Measurements from ENCODE around the gene FTO.

Gene FTO

DNA sequence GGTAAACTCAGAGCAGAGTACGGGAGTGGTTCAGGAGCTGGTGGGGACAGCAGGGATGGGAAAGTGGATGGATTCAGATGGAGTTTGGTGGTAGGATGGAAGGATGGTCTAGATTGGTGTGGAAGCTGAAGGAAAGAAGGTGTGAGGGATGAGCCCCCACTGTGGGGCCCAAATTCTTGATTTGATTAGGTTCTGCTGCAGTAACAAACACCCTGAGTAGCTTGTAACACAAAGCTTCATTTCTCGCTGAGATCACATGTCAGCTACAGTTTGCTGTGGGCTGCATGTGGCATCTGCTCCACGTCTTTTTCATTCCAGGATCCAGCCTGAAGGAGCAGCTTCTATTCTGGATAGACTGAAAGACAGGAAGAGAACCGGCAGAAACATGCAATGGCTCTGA lies 438.8 kb downstream of the FTO start:
- Histone ChIP-seq H3K36me3 (no peaks in the 10 kb centered on the region), H3K27me3 (no peaks in the 10 kb centered on the region), H3K27ac (no peak overlapping the region), H3K4me3 (ENCODE audit: low read depth in 1 of 2, low read length in 1 of 2) (no peak overlapping the region), H3K4me1 (ENCODE audit: control insufficient read depth in 1 of 2, insufficient read depth in 1 of 2, low read depth in 1 of 2, low read length in 1 of 2) (peaks cover 8 to 9% of the 10 kb centered on the region in 2 experiments), H3K9me3 (no peaks in the 10 kb centered on the region)
- TF ChIP-seq, protein P1, sequence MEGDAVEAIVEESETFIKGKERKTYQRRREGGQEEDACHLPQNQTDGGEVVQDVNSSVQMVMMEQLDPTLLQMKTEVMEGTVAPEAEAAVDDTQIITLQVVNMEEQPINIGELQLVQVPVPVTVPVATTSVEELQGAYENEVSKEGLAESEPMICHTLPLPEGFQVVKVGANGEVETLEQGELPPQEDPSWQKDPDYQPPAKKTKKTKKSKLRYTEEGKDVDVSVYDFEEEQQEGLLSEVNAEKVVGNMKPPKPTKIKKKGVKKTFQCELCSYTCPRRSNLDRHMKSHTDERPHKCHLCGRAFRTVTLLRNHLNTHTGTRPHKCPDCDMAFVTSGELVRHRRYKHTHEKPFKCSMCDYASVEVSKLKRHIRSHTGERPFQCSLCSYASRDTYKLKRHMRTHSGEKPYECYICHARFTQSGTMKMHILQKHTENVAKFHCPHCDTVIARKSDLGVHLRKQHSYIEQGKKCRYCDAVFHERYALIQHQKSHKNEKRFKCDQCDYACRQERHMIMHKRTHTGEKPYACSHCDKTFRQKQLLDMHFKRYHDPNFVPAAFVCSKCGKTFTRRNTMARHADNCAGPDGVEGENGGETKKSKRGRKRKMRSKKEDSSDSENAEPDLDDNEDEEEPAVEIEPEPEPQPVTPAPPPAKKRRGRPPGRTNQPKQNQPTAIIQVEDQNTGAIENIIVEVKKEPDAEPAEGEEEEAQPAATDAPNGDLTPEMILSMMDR (IDR thresholded peaks at IDR 0.05) = no peak

DNA sequence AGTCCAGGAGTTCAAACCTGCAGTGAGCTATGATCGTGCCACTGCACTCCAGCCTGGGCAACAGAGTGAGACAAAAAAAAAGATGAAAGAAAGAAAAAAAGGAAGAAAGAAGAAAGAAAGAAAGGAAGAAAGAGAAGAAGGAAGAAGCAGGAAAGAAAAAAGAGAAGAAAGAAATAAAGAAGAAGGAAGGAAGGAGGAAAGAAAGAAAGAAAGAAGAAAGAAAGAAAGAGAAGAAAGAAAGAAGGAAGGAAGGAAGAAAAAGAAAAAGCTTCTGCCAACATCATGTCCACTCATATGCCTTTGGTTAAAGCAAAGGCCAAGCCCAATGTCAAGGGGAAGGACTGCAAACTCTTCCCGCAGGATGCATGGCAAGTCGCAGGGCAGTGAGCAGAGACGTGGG lies 439.5 kb downstream of the FTO start:
- Histone ChIP-seq H3K4me1 (ENCODE audit: control insufficient read depth in 1 of 2, insufficient read depth in 1 of 2, low read depth in 1 of 2, low read length in 1 of 2) (peaks cover 8 to 9% of the 10 kb centered on the region in 2 experiments), H3K36me3 (no peaks in the 10 kb centered on the region), H3K27ac (no peak overlapping the region), H3K9me3 (no peaks in the 10 kb centered on the region), H3K27me3 (no peaks in the 10 kb centered on the region), H3K4me3 (ENCODE audit: low read depth in 1 of 2, low read length in 1 of 2) (no peak overlapping the region)
- TF ChIP-seq, protein P1 (IDR thresholded peaks at IDR 0.05) = no peak

DNA sequence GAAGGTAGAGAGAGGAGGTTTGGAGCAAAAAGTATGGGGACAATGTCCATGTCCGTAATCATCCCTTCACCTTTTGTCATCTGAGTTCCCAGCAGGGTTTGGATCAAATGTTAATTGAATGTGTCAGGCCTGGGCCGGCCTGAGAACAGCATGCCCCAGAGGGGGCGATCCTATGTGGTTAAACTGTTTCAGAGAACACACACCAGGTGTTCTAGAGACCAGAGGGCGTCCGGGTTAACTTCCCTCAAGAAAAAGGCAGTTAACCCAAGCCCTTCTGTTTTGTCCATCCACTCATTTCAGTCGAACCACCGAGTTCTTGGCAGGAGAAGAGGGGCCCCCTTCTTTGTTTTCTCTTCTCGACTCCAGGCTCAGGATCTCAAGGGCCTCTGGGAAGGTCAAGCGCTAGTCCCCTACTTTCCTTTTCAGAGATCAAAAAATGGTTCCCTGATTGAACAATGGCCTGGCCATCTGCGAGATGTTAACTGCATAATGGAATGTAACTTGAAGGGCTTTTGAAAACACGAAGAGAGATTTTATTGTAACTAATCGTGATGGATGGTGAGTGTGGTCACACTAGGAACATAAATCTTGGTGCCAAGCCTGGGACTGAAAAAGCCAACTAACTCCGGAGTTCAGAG lies 440.1 kb downstream of the FTO start:
- no peak overlapping the region for H3K27ac ChIP-seq
- TF ChIP-seq, protein P1 (IDR thresholded peaks at IDR 0.05) = no peak
- H3K4me1 ChIP-seq (ENCODE audit: control insufficient read depth in 1 of 2, insufficient read depth in 1 of 2, low read depth in 1 of 2, low read length in 1 of 2) = peaks cover 8 to 9% of the 10 kb centered on the region in 2 experiments
- no peaks in the 10 kb centered on the region for H3K9me3 ChIP-seq
- H3K27me3 ChIP-seq = no peaks in the 10 kb centered on the region
- H3K36me3 ChIP-seq = no peaks in the 10 kb centered on the region
- no peak overlapping the region for H3K4me3 ChIP-seq (ENCODE audit: low read depth in 1 of 2, low read length in 1 of 2)

DNA sequence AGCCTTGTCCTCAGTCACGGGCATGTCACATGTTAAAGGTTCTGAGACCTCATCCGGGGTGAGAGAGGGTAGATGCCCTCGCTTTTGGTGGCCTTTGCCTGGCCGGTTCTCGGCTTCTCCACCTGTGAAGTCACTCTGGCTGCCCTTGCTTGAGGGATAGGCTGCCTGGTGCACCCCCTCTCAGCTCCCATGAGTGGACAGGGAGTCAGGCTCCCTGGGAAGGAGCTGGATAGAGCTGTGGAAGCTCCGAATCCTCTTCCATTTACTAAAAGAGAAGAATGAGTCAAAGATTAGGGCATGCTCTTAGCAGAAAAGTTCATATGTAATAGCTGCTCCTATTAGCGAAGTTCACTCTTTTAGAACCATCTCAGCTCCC lies 440.6 kb downstream of the FTO start:
- Histone ChIP-seq H3K27ac (no peak overlapping the region), H3K4me3 (ENCODE audit: low read depth in 1 of 2, low read length in 1 of 2) (no peak overlapping the region), H3K36me3 (no peaks in the 10 kb centered on the region), H3K27me3 (no peaks in the 10 kb centered on the region), H3K4me1 (ENCODE audit: control insufficient read depth in 1 of 2, insufficient read depth in 1 of 2, low read depth in 1 of 2, low read length in 1 of 2) (peaks cover 8 to 9% of the 10 kb centered on the region in 2 experiments), H3K9me3 (no peaks in the 10 kb centered on the region)
- TF ChIP-seq, protein P1 (IDR thresholded peaks at IDR 0.05) = no peak

DNA sequence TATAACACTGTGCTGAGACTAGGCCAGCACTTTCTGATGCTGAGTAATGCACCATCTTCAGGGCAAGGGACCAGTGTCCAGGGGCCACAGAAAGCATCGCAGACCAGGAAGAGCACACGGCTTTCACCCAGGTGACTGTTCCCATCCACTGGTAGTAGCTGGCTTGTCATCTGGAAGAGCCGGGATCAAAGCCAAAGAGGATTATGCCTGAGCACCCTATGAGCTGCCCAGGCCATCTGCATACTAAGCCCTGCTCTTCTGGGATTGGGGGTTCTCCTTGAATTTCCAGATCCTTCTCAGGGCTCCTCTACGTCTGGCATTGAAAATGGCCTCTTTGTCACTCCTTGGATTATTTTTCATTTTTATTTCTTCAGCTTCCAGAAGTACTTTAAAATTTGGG lies 441.9 kb downstream of the FTO start:
- no peak overlapping the region for H3K27ac ChIP-seq
- H3K9me3 ChIP-seq = no peaks in the 10 kb centered on the region
- TF ChIP-seq, protein P1 (IDR thresholded peaks at IDR 0.05) = no peak
- H3K4me1 ChIP-seq (ENCODE audit: control insufficient read depth in 1 of 2, insufficient read depth in 1 of 2, low read depth in 1 of 2, low read length in 1 of 2) = peaks cover 6 to 7% of the 10 kb centered on the region in 2 experiments
- no peaks in the 10 kb centered on the region for H3K27me3 ChIP-seq
- no peak overlapping the region for H3K4me3 ChIP-seq (ENCODE audit: low read depth in 1 of 2, low read length in 1 of 2)
- no peaks in the 10 kb centered on the region for H3K36me3 ChIP-seq

All from neutrophil (primary cell).